Neural progenitor cell (in vitro differentiated cells): ENCODE results near the gene SUMF2. TPM values are rescaled to one million over a fixed set of nuclear protein-coding genes. Genes with fewer than 3 reads are reported as not detected.

Source experiments
- DNase-seq: peaks from one replicate; pipeline ENCODE4 v3.0.0-alpha.2; 2016; ENCODE audit warnings: low spot score
- H2AFZ ChIP-seq: fragments of 200-600 bp; sonication (generic); replicated peaks from 2 replicates; pipeline ENCODE4 v1.6.1; 2016; ENCODE audit warnings: antibody characterized with exemption
- H3F3A ChIP-seq: fragments of 200-600 bp; sonication (generic); 2 replicates; pipeline ENCODE4 v1.6.1; 2016; ENCODE audit warnings: antibody characterized with exemption, low read depth
- H3K27ac ChIP-seq: fragments of 200-600 bp; sonication (generic); 2 replicates; pipeline ENCODE4 v1.5.1; 2016; ENCODE audit warnings: mild to moderate bottlenecking
- H3K27me3 ChIP-seq: fragments of 200-600 bp; sonication (generic); 2 replicates; pipeline ENCODE4 v1.6.1; 2016; ENCODE audit warnings: mild to moderate bottlenecking, moderate library complexity
- H3K36me3 ChIP-seq: fragments of 200-600 bp; sonication (generic); 2 replicates; pipeline ENCODE4 v1.5.1; 2016
- H3K4me1 ChIP-seq: fragments of 200-600 bp; sonication (generic); 2 replicates; pipeline ENCODE4 v1.6.1; 2016; ENCODE audit warnings: mixed run types
- H3K4me2 ChIP-seq: fragments of 200-600 bp; sonication (generic); 2 replicates; pipeline ENCODE4 v1.6.1; 2016
- H3K4me3 ChIP-seq: fragments of 200-600 bp; sonication (generic); 2 replicates; pipeline ENCODE4 v1.5.1; 2016
- H3K79me2 ChIP-seq: fragments of 200-600 bp; sonication (generic); 2 replicates; pipeline ENCODE4 v1.6.1; 2016; ENCODE audit warnings: low read depth
- H3K9ac ChIP-seq: fragments of 200-600 bp; sonication (generic); 2 replicates; pipeline ENCODE4 v1.6.1; 2016
- H3K9me3 ChIP-seq: fragments of 200-600 bp; sonication (generic); 2 replicates; pipeline ENCODE4 v1.5.1; 2016; ENCODE audit warnings: low read depth
- H4K20me1 ChIP-seq: fragments of 200-600 bp; sonication (generic); 2 replicates; pipeline ENCODE4 v1.6.1; 2016; ENCODE audit warnings: low read depth
- H3K27ac Mint-ChIP-seq: 3 replicates; pipeline ENCODE4 v1.8.0; 2021; ENCODE audit warnings: mixed read lengths
- H3K27me3 Mint-ChIP-seq: 2 replicates; pipeline ENCODE4 v1.8.0; 2022; ENCODE audit warnings: low read depth, mild to moderate bottlenecking, inconsistent platforms, moderate library complexity, mixed read lengths; ENCODE audit not compliant: insufficient read depth
- H3K36me3 Mint-ChIP-seq: 3 replicates; pipeline ENCODE4 v1.8.0; 2021; ENCODE audit warnings: mixed read lengths
- H3K4me1 Mint-ChIP-seq: 3 replicates; pipeline ENCODE4 v1.8.0; 2021; ENCODE audit warnings: mixed read lengths
- H3K4me3 Mint-ChIP-seq: 3 replicates; pipeline ENCODE4 v1.8.0; 2021; ENCODE audit warnings: mild to moderate bottlenecking, moderate library complexity, mixed read lengths
- H3K9me3 Mint-ChIP-seq: 3 replicates; pipeline ENCODE4 v1.8.0; 2020; ENCODE audit warnings: mixed read lengths
- CTCF ChIP-seq: fragments of 200-600 bp; sonication (generic); IDR thresholded peaks from 2 replicates; pipeline ENCODE4 v1.5.1; 2017; ENCODE audit warnings: antibody characterized with exemption, mild to moderate bottlenecking
- EZH2 ChIP-seq: fragments of 200-600 bp; sonication (generic); IDR thresholded peaks from 2 replicates; pipeline ENCODE4 v1.6.1; 2017; ENCODE audit warnings: antibody characterized with exemption, mild to moderate bottlenecking, moderate library complexity
- EZH2phosphoT487 ChIP-seq: fragments of 200-600 bp; sonication (generic); IDR thresholded peaks from 2 replicates; pipeline ENCODE4 v1.6.1; 2017; ENCODE audit warnings: antibody characterized with exemption
- total RNA-seq: library from RNA; depleted of rRNA; stranded (reverse); fragments of >200 nt; gene quantifications from 2 replicates; pipeline ENCODE4 v1.2.3, GENCODE V29; 2015; ENCODE audit warnings: low replicate concordance

Gene SUMF2
- total RNA-seq, 1 donor from 2014 or later, result 76.1 TPM

DNA sequence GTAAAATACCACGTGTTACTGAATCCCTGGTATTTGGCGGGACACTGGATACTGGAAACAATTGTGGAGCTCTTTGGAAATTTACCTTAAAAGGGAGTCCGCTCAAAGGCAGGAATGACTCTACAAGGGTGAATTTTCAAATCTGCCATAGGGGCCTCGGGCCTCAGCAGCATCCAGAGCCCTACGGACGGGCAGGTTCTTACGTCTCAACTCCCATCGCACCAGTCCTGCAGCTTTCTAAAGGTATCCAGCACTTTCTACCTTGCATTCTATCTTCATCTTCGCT, 13.1 kb upstream of the SUMF2 start:
- peak overlapping the region; percentile 98 for H3K4me3 Mint-ChIP-seq
- peaks cover 11% of the 10 kb centered on the region for H3K36me3 Mint-ChIP-seq
- H3K4me1 Mint-ChIP-seq, result peaks cover 35% of the 10 kb centered on the region
- peak overlapping the region; percentile 83 for H3K4me2 ChIP-seq
- no peaks in the 10 kb centered on the region for H3K27me3 ChIP-seq
- H3K36me3 ChIP-seq, result peaks cover 16% of the 10 kb centered on the region
- H3F3A ChIP-seq, result peaks cover 28% of the 10 kb centered on the region
- no peaks in the 10 kb centered on the region for H3K9me3 ChIP-seq
- H3K79me2 ChIP-seq, result peaks cover 90% of the 10 kb centered on the region
- DNase-seq, result no peak
- H4K20me1 ChIP-seq, result peaks cover 31% of the 10 kb centered on the region
- H3K9ac ChIP-seq, result peak overlapping the region; percentile 84
- peak overlapping the region; percentile 28 for H2AFZ ChIP-seq
- peaks cover 16% of the 10 kb centered on the region for H3K4me1 ChIP-seq
- peak overlapping the region; percentile 100 for H3K27ac Mint-ChIP-seq
- H3K27me3 Mint-ChIP-seq, result peaks cover 5% of the 10 kb centered on the region
- H3K4me3 ChIP-seq, result peak overlapping the region; percentile 76
- no peaks in the 10 kb centered on the region for H3K9me3 Mint-ChIP-seq
- peak overlapping the region; percentile 53 for H3K27ac ChIP-seq
- TF ChIP-seq EZH2phosphoT487 (no peak), EZH2 (no peak), CTCF (no peak)

DNA sequence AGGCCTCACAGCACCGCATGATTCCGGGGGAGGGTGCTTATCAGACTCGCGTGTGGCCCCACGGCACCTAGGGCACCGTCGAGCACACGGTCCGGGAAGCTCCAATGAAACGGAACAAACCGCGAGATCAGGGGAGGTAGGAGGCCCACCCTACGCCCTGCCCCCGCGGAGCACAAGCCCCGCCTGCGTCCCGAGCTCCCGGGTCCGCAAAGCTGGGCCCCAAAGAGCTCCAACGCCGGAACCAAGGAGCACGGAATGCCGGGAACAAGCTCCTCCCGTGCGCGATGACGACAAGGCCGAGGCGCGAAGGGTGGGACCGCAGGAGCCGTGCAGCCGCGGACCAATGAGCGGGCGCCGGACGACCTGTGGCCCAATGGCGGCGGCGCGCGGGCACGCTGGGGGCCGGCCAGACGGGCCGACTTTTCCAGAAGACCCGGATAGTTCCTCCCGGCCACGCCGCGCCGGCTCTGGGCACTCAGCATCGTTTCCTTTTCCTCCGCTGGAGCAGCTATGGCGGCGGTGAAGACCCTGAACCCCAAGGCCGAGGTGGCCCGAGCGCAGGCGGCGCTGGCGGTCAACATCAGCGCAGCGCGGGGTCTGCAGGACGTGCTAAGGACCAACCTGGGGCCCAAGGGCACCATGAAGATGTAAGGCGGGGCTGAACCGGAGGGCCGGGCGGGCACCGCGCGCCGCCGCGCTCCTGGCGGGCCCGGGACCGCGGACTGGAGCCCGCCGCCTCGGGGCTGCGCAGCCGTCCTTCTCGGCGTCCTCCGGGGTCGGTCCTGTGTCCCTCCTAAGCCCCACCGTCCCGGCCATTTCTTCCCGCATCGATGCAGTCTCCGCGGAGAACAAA, 12.5 kb upstream of the SUMF2 start, which contains the start of the genes CCT6A and PSPH:
Gene CCT6A (plus strand): TSS at position 427 of the 853 bp plus-strand sequence. CDS start 84 bp downstream, at position 511.
Gene PSPH (minus strand): TSS at position 106 of the 853 bp plus-strand sequence. CDS start 30,232 bp downstream, outside the sequence.
- Mint-ChIP-seq H3K27me3 (peaks cover 5% of the 10 kb centered on the region), H3K4me3 (peak within 1 kb of the TSS; percentile 98), H3K9me3 (no peaks in the 10 kb centered on the region), H3K4me1 (peaks cover 35% of the 10 kb centered on the region), H3K27ac (peak within 1 kb of the TSS; percentile 100), H3K36me3 (peaks cover 14% of the 10 kb centered on the region)
- Histone ChIP-seq H3K9me3 (no peaks in the 10 kb centered on the region), H3K79me2 (peaks cover 91% of the 10 kb centered on the region), H3K4me3 (peak within 1 kb of the TSS; percentile 76), H3K27me3 (no peaks in the 10 kb centered on the region), H4K20me1 (peaks cover 31% of the 10 kb centered on the region), H3K4me2 (peak within 1 kb of the TSS; percentile 100), H2AFZ (peak within 1 kb of the TSS; percentile 45), H3K9ac (peak within 1 kb of the TSS; percentile 97), H3F3A (peaks cover 30% of the 10 kb centered on the region), H3K36me3 (peaks cover 19% of the 10 kb centered on the region), H3K4me1 (peaks cover 16% of the 10 kb centered on the region), H3K27ac (peak within 1 kb of the TSS; percentile 87)
- TF ChIP-seq EZH2phosphoT487 (no peak), EZH2 (no peak), CTCF (no peak)
- DNase-seq, result peak; percentile 98

GRCh38 chr7:56053379-56053778, 10.7 kb upstream of the SUMF2 start:
- Histone ChIP-seq H3K4me3 (peak overlapping the region; percentile 76), H3K79me2 (peaks cover 95% of the 10 kb centered on the region), H3K9ac (no peak overlapping the region), H3K27me3 (no peaks in the 10 kb centered on the region), H3K4me2 (peak overlapping the region; percentile 100), H3K36me3 (peaks cover 31% of the 10 kb centered on the region), H3K27ac (no peak overlapping the region), H2AFZ (no peak overlapping the region), H3K9me3 (no peaks in the 10 kb centered on the region), H4K20me1 (peaks cover 36% of the 10 kb centered on the region), H3F3A (peaks cover 42% of the 10 kb centered on the region), H3K4me1 (peaks cover 16% of the 10 kb centered on the region)
- Mint-ChIP-seq H3K27ac (no peak overlapping the region), H3K9me3 (no peaks in the 10 kb centered on the region), H3K4me3 (peak overlapping the region; percentile 96), H3K36me3 (peaks cover 22% of the 10 kb centered on the region), H3K27me3 (peaks cover 5% of the 10 kb centered on the region), H3K4me1 (peaks cover 30% of the 10 kb centered on the region)
- DNase-seq, result no peak
- TF ChIP-seq CTCF, result no peak
- no peak for TF ChIP-seq EZH2
- no peak for TF ChIP-seq EZH2phosphoT487
